Liver (tissue), 9 donors: ENCODE measurements around the gene CT47C1. TPM values are rescaled to one million over a fixed set of nuclear protein-coding genes. Genes with fewer than 3 reads are reported as not detected.

Experiments used
- DNase-seq: peaks from one replicate; pipeline ENCODE4 v3.0.0-alpha.2; 2017; ENCODE audit warnings: low spot score
- H3K27ac ChIP-seq, 2 donors: one replicate each; pipeline ENCODE4 v1.7.0; 2013; ENCODE audit warnings: inconsistent platforms in 2 of 2, low read length in 2 of 2, control low read depth in 1 of 2, low read depth in 1 of 2, mild to moderate bottlenecking in 1 of 2
- H3K27me3 ChIP-seq, 4 donors: one replicate each; pipeline versions ENCODE4 v1.6.1 to v1.7.0; 2013; ENCODE audit warnings: low read length in 3 of 4, inconsistent platforms in 1 of 4, mild to moderate bottlenecking in 1 of 4, moderate library complexity in 1 of 4; ENCODE audit not compliant: control insufficient read depth in 4 of 4, insufficient read depth in 4 of 4
- H3K36me3 ChIP-seq, 4 donors: one replicate each; pipeline versions ENCODE4 v1.6.1 to v1.7.0; 2013; ENCODE audit warnings: low read length in 3 of 4, mild to moderate bottlenecking in 3 of 4, low read depth in 1 of 4, moderate library complexity in 1 of 4; ENCODE audit not compliant: control insufficient read depth in 4 of 4, insufficient read depth in 3 of 4
- H3K4me1 ChIP-seq, 4 donors: one replicate each; pipeline versions ENCODE4 v1.6.1 to v1.7.0; 2013; ENCODE audit warnings: low read length in 3 of 4, mild to moderate bottlenecking in 3 of 4, moderate library complexity in 1 of 4; ENCODE audit not compliant: control insufficient read depth in 4 of 4, insufficient read depth in 4 of 4
- H3K4me3 ChIP-seq, 3 donors: one replicate each; pipeline versions ENCODE4 v1.6.1 to v1.7.0; 2013; ENCODE audit warnings: low read length in 3 of 3, control low read depth in 1 of 3, low read depth in 1 of 3, mild to moderate bottlenecking in 1 of 3
- H3K9ac ChIP-seq, 2 donors: one replicate each; pipeline ENCODE4 v1.7.0; 2013; ENCODE audit warnings: low read length in 2 of 2, mild to moderate bottlenecking in 2 of 2, moderate library complexity in 2 of 2, control low read depth in 1 of 2, low read depth in 1 of 2
- H3K9me3 ChIP-seq, 4 donors: one replicate each; pipeline versions ENCODE4 v1.6.1 to v1.7.0; 2013; ENCODE audit warnings: low read length in 3 of 4; ENCODE audit not compliant: control insufficient read depth in 4 of 4
- EGR1 ChIP-seq, 2 donors: IDR thresholded peaks; 2 replicates each; pipeline ENCODE4 v1.6.1; 2016 to 2018; ENCODE audit warnings: antibody characterized with exemption in 2 of 2, low read depth in 2 of 2
- FOXA1 ChIP-seq: IDR thresholded peaks from 2 replicates; pipeline ENCODE4 v1.6.1; 2016; ENCODE audit warnings: antibody characterized with exemption
- FOXA2 ChIP-seq: IDR thresholded peaks from 2 replicates; pipeline ENCODE4 v1.6.1; 2016; ENCODE audit warnings: antibody characterized with exemption
- GABPA ChIP-seq, 2 donors: IDR thresholded peaks in 1 of 2; conservative IDR thresholded peaks in 1 of 2; 2 replicates each; pipeline ENCODE4 v1.6.1; 2016; ENCODE audit warnings: antibody characterized with exemption in 2 of 2, mild to moderate bottlenecking in 1 of 2, moderate library complexity in 1 of 2
- HNF4A ChIP-seq, 2 donors: conservative IDR thresholded peaks; 2 replicates each; pipeline ENCODE4 v1.6.1; 2016; ENCODE audit warnings: antibody characterized with exemption in 2 of 2, mild to moderate bottlenecking in 2 of 2
- HNF4G ChIP-seq: IDR thresholded peaks from 2 replicates; pipeline ENCODE4 v1.6.1; 2016; ENCODE audit warnings: antibody characterized with exemption
- JUND ChIP-seq, 2 donors: IDR thresholded peaks; 2 replicates each; pipeline ENCODE4 v1.6.1; 2016; ENCODE audit warnings: antibody characterized with exemption in 2 of 2
- MAX ChIP-seq: IDR thresholded peaks from 2 replicates; pipeline ENCODE4 v1.6.1; 2016; ENCODE audit warnings: antibody characterized with exemption
- NR2F2 ChIP-seq: IDR thresholded peaks from 2 replicates; pipeline ENCODE4 v1.6.1; 2016; ENCODE audit warnings: antibody characterized with exemption
- RAD21 ChIP-seq, 2 donors: IDR thresholded peaks; 2 replicates each; pipeline ENCODE4 v1.6.1; 2016; ENCODE audit warnings: antibody characterized with exemption in 2 of 2, mild to moderate bottlenecking in 2 of 2
- RXRA ChIP-seq, 2 donors: IDR thresholded peaks; 2 replicates each; pipeline ENCODE4 v1.6.1; 2017 to 2018; ENCODE audit warnings: antibody characterized with exemption in 2 of 2, mild to moderate bottlenecking in 1 of 2
- SP1 ChIP-seq: IDR thresholded peaks from 2 replicates; pipeline ENCODE4 v1.6.1; 2018; ENCODE audit warnings: antibody characterized with exemption, mild to moderate bottlenecking
- TAF1 ChIP-seq: conservative IDR thresholded peaks from 2 replicates; pipeline ENCODE4 v1.6.1; 2016; ENCODE audit warnings: antibody characterized with exemption, mild to moderate bottlenecking
- YY1 ChIP-seq: IDR thresholded peaks from 2 replicates; pipeline ENCODE4 v1.6.1; 2016; ENCODE audit warnings: antibody characterized with exemption, mild to moderate bottlenecking
- ZBTB33 ChIP-seq: IDR thresholded peaks from 2 replicates; pipeline ENCODE4 v1.6.1; 2016; ENCODE audit warnings: antibody characterized with exemption
- WGBS: extraction: QIAGEN DNeasy Blood & Tissue Kit; methylation state at CpG from one replicate; pipeline ENCODE4 v1.1.7; 2013; 5-methylcytosine and 5-hydroxymethylcytosine counted together
- polyA plus RNA-seq, 2 donors: library from polyadenylated mRNA; stranded (reverse) in 1 of 2; unstranded in 1 of 2; fragments of 200-250 nt in 1 of 2; fragments of >200 nt in 1 of 2; fragmentation: Nextera tagmentation in 1 of 2; extraction: Ambion mirVana in 1 of 2; gene quantifications; one replicate each; pipeline versions ENCODE4 v1.2.1 to v1.2.3, GENCODE V29; 2013 to 2015
- total RNA-seq, 2 donors: library from RNA; depleted of rRNA; stranded (reverse); fragments of >200 nt; gene quantifications; one replicate each; pipeline ENCODE4 v1.2.3, GENCODE V29; 2014
- TF ChIP-seq, protein P1 (sequence below): IDR thresholded peaks from 2 replicates; pipeline ENCODE4 v1.6.1; 2016; ENCODE audit warnings: antibody characterized with exemption, mild to moderate bottlenecking
- TF ChIP-seq, protein P2 (sequence below): fragments of 150-350 bp; IDR thresholded peaks from 2 replicates; pipeline ENCODE4 v1.5.1; 2017; ENCODE audit warnings: improper control_type of control experiment, low read depth, low read length; ENCODE audit not compliant: missing input control
- TF ChIP-seq, protein P3 (sequence below): IDR thresholded peaks from 2 replicates; pipeline ENCODE4 v1.6.1; 2016; ENCODE audit warnings: antibody characterized with exemption
- donor health status: healthy.
- donor health status: healthy.
- donor health status: healthy.
- donor health status: healthy.
- donor health status: healthy.

Gene CT47C1
- total and polyA plus RNA-seq, 4 donors, result not detected

- TF ChIP-seq, protein P1, sequence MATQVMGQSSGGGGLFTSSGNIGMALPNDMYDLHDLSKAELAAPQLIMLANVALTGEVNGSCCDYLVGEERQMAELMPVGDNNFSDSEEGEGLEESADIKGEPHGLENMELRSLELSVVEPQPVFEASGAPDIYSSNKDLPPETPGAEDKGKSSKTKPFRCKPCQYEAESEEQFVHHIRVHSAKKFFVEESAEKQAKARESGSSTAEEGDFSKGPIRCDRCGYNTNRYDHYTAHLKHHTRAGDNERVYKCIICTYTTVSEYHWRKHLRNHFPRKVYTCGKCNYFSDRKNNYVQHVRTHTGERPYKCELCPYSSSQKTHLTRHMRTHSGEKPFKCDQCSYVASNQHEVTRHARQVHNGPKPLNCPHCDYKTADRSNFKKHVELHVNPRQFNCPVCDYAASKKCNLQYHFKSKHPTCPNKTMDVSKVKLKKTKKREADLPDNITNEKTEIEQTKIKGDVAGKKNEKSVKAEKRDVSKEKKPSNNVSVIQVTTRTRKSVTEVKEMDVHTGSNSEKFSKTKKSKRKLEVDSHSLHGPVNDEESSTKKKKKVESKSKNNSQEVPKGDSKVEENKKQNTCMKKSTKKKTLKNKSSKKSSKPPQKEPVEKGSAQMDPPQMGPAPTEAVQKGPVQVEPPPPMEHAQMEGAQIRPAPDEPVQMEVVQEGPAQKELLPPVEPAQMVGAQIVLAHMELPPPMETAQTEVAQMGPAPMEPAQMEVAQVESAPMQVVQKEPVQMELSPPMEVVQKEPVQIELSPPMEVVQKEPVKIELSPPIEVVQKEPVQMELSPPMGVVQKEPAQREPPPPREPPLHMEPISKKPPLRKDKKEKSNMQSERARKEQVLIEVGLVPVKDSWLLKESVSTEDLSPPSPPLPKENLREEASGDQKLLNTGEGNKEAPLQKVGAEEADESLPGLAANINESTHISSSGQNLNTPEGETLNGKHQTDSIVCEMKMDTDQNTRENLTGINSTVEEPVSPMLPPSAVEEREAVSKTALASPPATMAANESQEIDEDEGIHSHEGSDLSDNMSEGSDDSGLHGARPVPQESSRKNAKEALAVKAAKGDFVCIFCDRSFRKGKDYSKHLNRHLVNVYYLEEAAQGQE, result no peak
- TF ChIP-seq TAF1, result no peak
- no peak for TF ChIP-seq HNF4G
- no peak for TF ChIP-seq JUND (IDR thresholded peaks at IDR 0.05)
These were observed 12.0 kb downstream of the CT47C1 start (continued) for GRCh38 chrX:119084766-119085165.

- no peak for DNase-seq
- Histone ChIP-seq H3K36me3 (no peaks in the 10 kb centered on the region), H3K9me3 (no peaks in the 10 kb centered on the region), H3K4me1 (no peaks in the 10 kb centered on the region), H3K27me3 (no peaks in the 10 kb centered on the region), H3K4me3 (no peak overlapping the region), H3K27ac (no peak overlapping the region), H3K9ac (no peak overlapping the region)
- TF ChIP-seq FOXA1, result no peak
- 92% methylated on average over 1 of the region's 1 CpG for WGBS
These were observed 14.3 kb downstream of the CT47C1 start for GRCh38 chrX:119087121-119087520.

DNA sequence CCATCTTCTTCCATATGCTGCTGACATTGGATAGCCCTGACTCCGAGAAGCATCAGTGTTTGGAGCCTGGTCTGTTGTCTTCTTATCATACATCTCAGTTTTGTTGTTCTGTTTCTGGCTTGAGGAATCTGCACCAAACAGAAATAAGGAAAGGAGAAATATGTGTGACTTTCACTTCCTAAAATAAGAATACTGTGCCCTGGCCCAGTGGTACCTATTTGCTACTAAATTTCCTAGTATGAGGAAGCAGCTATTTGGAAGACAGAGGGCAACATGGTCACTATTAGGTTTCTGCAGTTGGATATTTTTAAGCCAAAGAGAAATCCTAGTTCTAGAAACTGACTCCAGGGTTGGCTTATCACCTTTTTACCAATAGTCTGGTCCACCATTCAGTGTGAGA lies 16.8 kb downstream of the CT47C1 start:
- no peak overlapping the region for H3K4me3 ChIP-seq
- 81% methylated on average over 1 of the region's 1 CpG for WGBS
- H3K36me3 ChIP-seq, result no peaks in the 10 kb centered on the region
- no peak overlapping the region for H3K9ac ChIP-seq
- no peaks in the 10 kb centered on the region for H3K27me3 ChIP-seq
- no peaks in the 10 kb centered on the region for H3K9me3 ChIP-seq
- no peaks in the 10 kb centered on the region for H3K4me1 ChIP-seq
- H3K27ac ChIP-seq, result no peak overlapping the region
- TF ChIP-seq TAF1, result no peak
- no peak for TF ChIP-seq JUND (IDR thresholded peaks at IDR 0.05)
- TF ChIP-seq, protein P2, sequence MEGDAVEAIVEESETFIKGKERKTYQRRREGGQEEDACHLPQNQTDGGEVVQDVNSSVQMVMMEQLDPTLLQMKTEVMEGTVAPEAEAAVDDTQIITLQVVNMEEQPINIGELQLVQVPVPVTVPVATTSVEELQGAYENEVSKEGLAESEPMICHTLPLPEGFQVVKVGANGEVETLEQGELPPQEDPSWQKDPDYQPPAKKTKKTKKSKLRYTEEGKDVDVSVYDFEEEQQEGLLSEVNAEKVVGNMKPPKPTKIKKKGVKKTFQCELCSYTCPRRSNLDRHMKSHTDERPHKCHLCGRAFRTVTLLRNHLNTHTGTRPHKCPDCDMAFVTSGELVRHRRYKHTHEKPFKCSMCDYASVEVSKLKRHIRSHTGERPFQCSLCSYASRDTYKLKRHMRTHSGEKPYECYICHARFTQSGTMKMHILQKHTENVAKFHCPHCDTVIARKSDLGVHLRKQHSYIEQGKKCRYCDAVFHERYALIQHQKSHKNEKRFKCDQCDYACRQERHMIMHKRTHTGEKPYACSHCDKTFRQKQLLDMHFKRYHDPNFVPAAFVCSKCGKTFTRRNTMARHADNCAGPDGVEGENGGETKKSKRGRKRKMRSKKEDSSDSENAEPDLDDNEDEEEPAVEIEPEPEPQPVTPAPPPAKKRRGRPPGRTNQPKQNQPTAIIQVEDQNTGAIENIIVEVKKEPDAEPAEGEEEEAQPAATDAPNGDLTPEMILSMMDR, result no peak
- TF ChIP-seq FOXA1, result no peak
- no peak for TF ChIP-seq ZBTB33
- TF ChIP-seq FOXA2, result no peak
- no peak for TF ChIP-seq SP1
- TF ChIP-seq RAD21 (IDR thresholded peaks at IDR 0.05), result no peak
- TF ChIP-seq, protein P1, result no peak
- TF ChIP-seq, protein P3, sequence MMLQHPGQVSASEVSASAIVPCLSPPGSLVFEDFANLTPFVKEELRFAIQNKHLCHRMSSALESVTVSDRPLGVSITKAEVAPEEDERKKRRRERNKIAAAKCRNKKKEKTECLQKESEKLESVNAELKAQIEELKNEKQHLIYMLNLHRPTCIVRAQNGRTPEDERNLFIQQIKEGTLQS, result no peak
- TF ChIP-seq HNF4A (conservative IDR thresholded peaks at IDR 0.05), result no peak
- TF ChIP-seq MAX, result no peak
- no peak for TF ChIP-seq RXRA (IDR thresholded peaks at IDR 0.05)
- no peak for TF ChIP-seq HNF4G
- TF ChIP-seq GABPA (IDR thresholded peaks at IDR 0.05 in 1 of 2, conservative IDR thresholded peaks at IDR 0.05 in 1 of 2), result no peak
- TF ChIP-seq YY1, result no peak
- no peak for TF ChIP-seq NR2F2
- no peak for TF ChIP-seq EGR1 (IDR thresholded peaks at IDR 0.05; ENCODE audit: low read depth in 2 of 2)
- no peak for DNase-seq
